Gastrocnemius medialis (tissue), 4 donors: ENCODE measurements around the gene GRID1.

Experiments used
- POLR2A ChIP-seq, 2 donors: fragments of 450-650 bp; IDR thresholded peaks; one replicate each; pipeline ENCODE4 v1.6.1; 2017; ENCODE audit warnings: antibody characterized with exemption in 2 of 2, mild to moderate bottlenecking in 2 of 2, moderate library complexity in 2 of 2
- TF ChIP-seq, protein P1 (sequence below), 5 experiments: fragments of 450-650 bp in 3 of 5; fragments of 200-600 bp in 2 of 5; sonication (generic) in 2 of 5; IDR thresholded peaks in 4 of 5; conservative IDR thresholded peaks in 1 of 5; 1 replicate in 4 of 5; 2 replicates in 1 of 5; pipeline ENCODE4 v1.5.1; 2016 to 2019; ENCODE audit warnings: antibody characterized with exemption in 5 of 5, mild to moderate bottlenecking in 3 of 5, moderate library complexity in 3 of 5

DNA sequence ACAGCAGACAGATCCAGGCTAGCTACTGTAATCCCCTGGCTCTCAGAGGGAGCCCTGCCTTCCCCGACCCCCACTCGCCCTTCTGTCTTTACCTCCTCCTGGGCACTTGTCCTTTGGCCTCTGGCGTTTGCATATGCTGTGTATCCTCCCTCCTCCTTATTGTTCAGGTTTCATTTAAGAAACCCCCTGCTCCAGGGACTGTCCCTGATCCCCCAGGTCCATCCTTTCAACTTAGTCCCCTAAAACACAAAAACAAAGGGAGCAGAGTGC, 25.7 kb downstream of the GRID1 start:
- TF ChIP-seq, protein P1, sequence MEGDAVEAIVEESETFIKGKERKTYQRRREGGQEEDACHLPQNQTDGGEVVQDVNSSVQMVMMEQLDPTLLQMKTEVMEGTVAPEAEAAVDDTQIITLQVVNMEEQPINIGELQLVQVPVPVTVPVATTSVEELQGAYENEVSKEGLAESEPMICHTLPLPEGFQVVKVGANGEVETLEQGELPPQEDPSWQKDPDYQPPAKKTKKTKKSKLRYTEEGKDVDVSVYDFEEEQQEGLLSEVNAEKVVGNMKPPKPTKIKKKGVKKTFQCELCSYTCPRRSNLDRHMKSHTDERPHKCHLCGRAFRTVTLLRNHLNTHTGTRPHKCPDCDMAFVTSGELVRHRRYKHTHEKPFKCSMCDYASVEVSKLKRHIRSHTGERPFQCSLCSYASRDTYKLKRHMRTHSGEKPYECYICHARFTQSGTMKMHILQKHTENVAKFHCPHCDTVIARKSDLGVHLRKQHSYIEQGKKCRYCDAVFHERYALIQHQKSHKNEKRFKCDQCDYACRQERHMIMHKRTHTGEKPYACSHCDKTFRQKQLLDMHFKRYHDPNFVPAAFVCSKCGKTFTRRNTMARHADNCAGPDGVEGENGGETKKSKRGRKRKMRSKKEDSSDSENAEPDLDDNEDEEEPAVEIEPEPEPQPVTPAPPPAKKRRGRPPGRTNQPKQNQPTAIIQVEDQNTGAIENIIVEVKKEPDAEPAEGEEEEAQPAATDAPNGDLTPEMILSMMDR (IDR thresholded peaks at IDR 0.05 in 4 of 5, conservative IDR thresholded peaks at IDR 0.05 in 1 of 5), result no peak
- no peak for TF ChIP-seq POLR2A (IDR thresholded peaks at IDR 0.05)
